Caco-2 (cell line): ENCODE data around the gene PARVA. TPM values are rescaled to one million over a fixed set of nuclear protein-coding genes. Genes with fewer than 3 reads are reported as not detected.

ENCODE experiments used
- BruUV-seq: library from RNA; stranded (reverse); fragments of 400-500 nt; replicated peaks from 2 replicates; lab custom pipeline; 2021; lab: Mats Ljungman, UMichigan
- CTCF ChIA-PET: fragments of 300-600 bp; sonication (Branson Sonifier 250); formaldehyde crosslinking; loops from one replicate; lab custom pipeline; 2022; ENCODE audit warnings: antibody characterized with exemption; lab: Charles Lee
- POLR2A ChIA-PET: fragments of 300-600 bp; sonication (Branson Sonifier 250); formaldehyde crosslinking; loops from one replicate; lab custom pipeline; 2022; ENCODE audit warnings: antibody characterized with exemption; lab: Charles Lee
- DNase-seq, 2 experiments: peaks; one replicate each; pipeline versions ENCODE4 v3.0.0 to v3.0.0-alpha.2; 2020 to 2022
- H3K27me3 ChIP-seq: replicated peaks from 2 replicates; pipeline ENCODE4 v1.6.0; 2011; ENCODE audit warnings: low read length; ENCODE audit not compliant: control insufficient read depth, insufficient read depth
- H3K36me3 ChIP-seq: 2 replicates; pipeline ENCODE4 v1.5.1; 2011; ENCODE audit warnings: low read length; ENCODE audit not compliant: control insufficient read depth, insufficient read depth
- H3K4me1 ChIP-seq: fragments of 250-450 bp; sonication (Bioruptor Pico); 2 replicates; pipeline ENCODE4 v1.5.1; 2020; ENCODE audit warnings: mild to moderate bottlenecking
- H3K4me3 ChIP-seq: 2 replicates; pipeline ENCODE4 v1.5.1; 2011; ENCODE audit warnings: low read depth, mild to moderate bottlenecking, control low read depth, low read length
- H3K9me3 ChIP-seq: fragments of 250-450 bp; sonication (Bioruptor Pico); 2 replicates; pipeline ENCODE4 v1.5.1; 2020; ENCODE audit warnings: mild to moderate bottlenecking, moderate library complexity
- H3K27ac Mint-ChIP-seq: one replicate; pipeline ENCODE4 v1.8.0; 2022; ENCODE audit warnings: mixed read lengths; ENCODE audit not compliant: unreplicated experiment
- H3K27me3 Mint-ChIP-seq: one replicate; pipeline ENCODE4 v1.8.0; 2022; ENCODE audit warnings: mixed read lengths; ENCODE audit not compliant: insufficient read depth, unreplicated experiment
- H3K36me3 Mint-ChIP-seq: one replicate; pipeline ENCODE4 v1.8.0; 2022; ENCODE audit warnings: mild to moderate bottlenecking, mixed read lengths; ENCODE audit not compliant: insufficient read depth, unreplicated experiment
- H3K4me1 Mint-ChIP-seq: one replicate; pipeline ENCODE4 v1.8.0; 2022; ENCODE audit warnings: low read depth, mixed read lengths; ENCODE audit not compliant: unreplicated experiment
- H3K4me3 Mint-ChIP-seq: one replicate; pipeline ENCODE4 v1.8.0; 2022; ENCODE audit warnings: mild to moderate bottlenecking, moderate library complexity, mixed read lengths; ENCODE audit not compliant: unreplicated experiment
- H3K9me3 Mint-ChIP-seq: one replicate; pipeline ENCODE4 v1.8.0; 2022; ENCODE audit warnings: mixed read lengths; ENCODE audit not compliant: unreplicated experiment
- intact Hi-C: fragments of 100-400 bp; cut with micrococcal nuclease; formaldehyde crosslinking; loops from one replicate; pipeline ENCODE4 v1.10.0; 2022; ENCODE audit not compliant: unreplicated experiment
- total RNA-seq: library from RNA; stranded (reverse); gene quantifications from 2 replicates; pipeline ENCODE4 v1.2.3, GENCODE V29; 2022
- TF ChIP-seq, protein P1 (sequence below), 2 experiments: fragments of 200-600 bp in 1 of 2; IDR thresholded peaks; 1 replicate in 1 of 2; 2 replicates in 1 of 2; pipeline versions ENCODE4 v1.5.1 to v1.8.0; 2011 to 2022; ENCODE audit warnings: antibody characterized with exemption in 1 of 2, control low read depth in 1 of 2, inconsistent platforms in 1 of 2, low read depth in 1 of 2, low read length in 1 of 2, mild to moderate bottlenecking in 1 of 2, moderate library complexity in 1 of 2; ENCODE audit not compliant: insufficient read depth in 1 of 2, severe bottlenecking in 1 of 2, unreplicated experiment in 1 of 2

The PARVA gene
- total RNA-seq, 1 experiment from 2014 or later = 45.3 TPM

DNA sequence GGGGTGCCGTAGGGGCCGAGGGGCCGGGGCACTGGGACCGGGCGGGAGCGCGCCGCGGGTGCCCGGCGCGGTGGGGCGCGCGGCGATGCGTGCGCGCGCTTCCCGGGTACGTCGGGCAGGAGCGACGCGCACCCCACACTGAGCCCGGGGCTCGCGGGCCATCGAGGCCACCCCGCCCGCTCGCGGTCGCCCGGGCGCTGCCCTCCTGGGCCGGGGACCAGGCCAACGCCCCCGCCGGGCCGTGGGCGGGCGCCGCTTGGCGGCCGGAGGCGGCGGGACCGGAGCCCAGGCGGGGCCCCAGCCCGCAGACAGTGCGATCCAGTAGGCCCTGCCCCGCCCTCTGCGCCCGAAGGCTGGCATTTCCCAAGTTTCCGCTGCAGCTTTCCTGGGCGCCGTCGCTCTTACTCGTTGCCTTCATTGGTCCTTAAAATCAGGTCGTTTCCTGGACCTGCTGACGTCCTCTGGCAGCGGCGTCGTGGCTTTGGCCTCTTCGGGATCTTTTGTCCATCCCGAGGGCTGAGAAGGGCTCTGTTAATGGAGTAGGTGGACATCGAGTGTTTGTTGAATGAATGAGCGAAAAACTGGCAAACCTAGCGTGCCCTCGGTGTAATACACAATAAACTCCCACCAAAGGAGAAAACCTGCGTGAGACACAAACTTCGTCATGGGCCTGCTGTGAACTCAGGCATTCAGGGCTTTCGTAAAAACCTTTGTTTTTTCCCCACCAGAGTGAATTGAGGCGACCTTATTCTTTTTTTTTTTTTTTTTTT, 638 bp downstream of the PARVA start:
- TF ChIP-seq, protein P1, sequence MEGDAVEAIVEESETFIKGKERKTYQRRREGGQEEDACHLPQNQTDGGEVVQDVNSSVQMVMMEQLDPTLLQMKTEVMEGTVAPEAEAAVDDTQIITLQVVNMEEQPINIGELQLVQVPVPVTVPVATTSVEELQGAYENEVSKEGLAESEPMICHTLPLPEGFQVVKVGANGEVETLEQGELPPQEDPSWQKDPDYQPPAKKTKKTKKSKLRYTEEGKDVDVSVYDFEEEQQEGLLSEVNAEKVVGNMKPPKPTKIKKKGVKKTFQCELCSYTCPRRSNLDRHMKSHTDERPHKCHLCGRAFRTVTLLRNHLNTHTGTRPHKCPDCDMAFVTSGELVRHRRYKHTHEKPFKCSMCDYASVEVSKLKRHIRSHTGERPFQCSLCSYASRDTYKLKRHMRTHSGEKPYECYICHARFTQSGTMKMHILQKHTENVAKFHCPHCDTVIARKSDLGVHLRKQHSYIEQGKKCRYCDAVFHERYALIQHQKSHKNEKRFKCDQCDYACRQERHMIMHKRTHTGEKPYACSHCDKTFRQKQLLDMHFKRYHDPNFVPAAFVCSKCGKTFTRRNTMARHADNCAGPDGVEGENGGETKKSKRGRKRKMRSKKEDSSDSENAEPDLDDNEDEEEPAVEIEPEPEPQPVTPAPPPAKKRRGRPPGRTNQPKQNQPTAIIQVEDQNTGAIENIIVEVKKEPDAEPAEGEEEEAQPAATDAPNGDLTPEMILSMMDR (IDR thresholded peaks at IDR 0.05; ENCODE audit: insufficient read depth in 1 of 2, low read depth in 1 of 2, low read length in 1 of 2, severe bottlenecking in 1 of 2, unreplicated experiment in 1 of 2) = no peak
- H3K4me3 ChIP-seq = peak overlapping the region; percentile 90
- Mint-ChIP-seq H3K4me3 (peak overlapping the region; percentile 85), H3K27me3 (no peaks in the 10 kb centered on the region), H3K27ac (peak overlapping the region; percentile 88), H3K4me1 (peaks cover 8% of the 10 kb centered on the region), H3K9me3 (no peaks in the 10 kb centered on the region), H3K36me3 (peaks cover 6% of the 10 kb centered on the region)
- ChIA-PET CTCF (interaction anchor here (0.5 to 2.2 kb wide), 5 partner anchors 12 to 276 kb away, joined by 3 to 13 read pairs (median 6); no protein-coding TSS in a partner anchor), POLR2A (interaction anchor here (0.5 to 1.2 kb wide), 5 partner anchors 12 to 425 kb away, joined by 3 to 9 read pairs (median 5); no protein-coding TSS in a partner anchor)
- H3K27me3 ChIP-seq = no peaks in the 10 kb centered on the region
- no TSS peak for BruUV-seq
- no peaks in the 10 kb centered on the region for H3K36me3 ChIP-seq
- no peaks in the 10 kb centered on the region for H3K9me3 ChIP-seq
- peak; percentile 78 to 87 for DNase-seq
- peaks cover 10% of the 10 kb centered on the region for H3K4me1 ChIP-seq
- intact Hi-C loops = loop anchor here (1.0 kb wide), 2 partner anchors 12 to 47 kb away; no protein-coding TSS in a partner anchor

DNA sequence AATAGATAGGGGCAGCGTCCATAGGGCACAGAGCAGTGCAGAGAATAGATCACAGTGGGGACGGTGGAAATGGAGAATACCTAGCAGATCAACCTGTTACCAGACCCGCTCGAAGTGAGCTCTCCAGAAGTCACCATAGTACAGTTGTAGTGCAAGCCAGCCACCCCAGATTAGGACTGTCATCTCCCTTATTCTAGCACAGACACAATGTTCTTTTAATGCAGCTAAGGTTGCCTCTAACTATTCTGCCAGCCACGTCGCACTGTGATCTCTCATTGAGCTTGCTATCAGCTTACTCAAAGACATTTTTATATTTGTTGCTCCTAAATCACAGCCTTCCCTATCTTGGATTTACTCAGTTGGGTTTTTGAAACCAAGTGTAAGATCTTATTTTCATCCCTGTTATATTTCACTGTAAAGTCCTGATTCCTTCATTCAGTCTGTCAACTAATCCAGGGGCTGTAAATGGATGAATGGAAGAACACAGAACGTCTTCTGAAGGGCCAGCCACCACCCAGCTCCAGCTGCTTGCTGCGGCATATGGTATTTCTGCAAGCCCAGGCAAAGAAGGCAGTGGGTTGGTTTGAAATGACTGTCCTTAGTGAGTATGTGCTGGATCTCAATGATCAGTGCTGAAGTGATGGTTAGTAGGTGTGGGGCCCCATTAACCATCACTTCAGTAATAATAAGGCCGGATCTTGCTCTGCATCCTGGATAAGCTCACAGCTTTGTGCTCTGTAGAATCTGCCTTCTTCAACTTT, 3.4 kb downstream of the PARVA start:
- peaks cover 10% of the 10 kb centered on the region for H3K4me1 ChIP-seq
- no peak overlapping the region for H3K4me3 Mint-ChIP-seq
- BruUV-seq = no TSS peak
- ChIA-PET POLR2A (no interaction called here), CTCF (interaction anchor here (0.6 to 1.4 kb wide), 2 partner anchors 49 to 547 kb away, joined by 3 read pairs; no protein-coding TSS in a partner anchor)
- peaks cover 15% of the 10 kb centered on the region for H3K36me3 Mint-ChIP-seq
- TF ChIP-seq, protein P1 (IDR thresholded peaks at IDR 0.05; ENCODE audit: insufficient read depth in 1 of 2, low read depth in 1 of 2, low read length in 1 of 2, severe bottlenecking in 1 of 2, unreplicated experiment in 1 of 2) = no peak
- H3K9me3 Mint-ChIP-seq = peaks cover 13% of the 10 kb centered on the region
- H3K4me1 Mint-ChIP-seq = peaks cover 8% of the 10 kb centered on the region
- no peak overlapping the region for H3K4me3 ChIP-seq
- intact Hi-C loops = no loop called here
- H3K36me3 ChIP-seq = no peaks in the 10 kb centered on the region
- no peaks in the 10 kb centered on the region for H3K27me3 ChIP-seq
- H3K9me3 ChIP-seq = no peaks in the 10 kb centered on the region
- no peaks in the 10 kb centered on the region for H3K27me3 Mint-ChIP-seq
- no peak overlapping the region for H3K27ac Mint-ChIP-seq
- no peak for DNase-seq

DNA sequence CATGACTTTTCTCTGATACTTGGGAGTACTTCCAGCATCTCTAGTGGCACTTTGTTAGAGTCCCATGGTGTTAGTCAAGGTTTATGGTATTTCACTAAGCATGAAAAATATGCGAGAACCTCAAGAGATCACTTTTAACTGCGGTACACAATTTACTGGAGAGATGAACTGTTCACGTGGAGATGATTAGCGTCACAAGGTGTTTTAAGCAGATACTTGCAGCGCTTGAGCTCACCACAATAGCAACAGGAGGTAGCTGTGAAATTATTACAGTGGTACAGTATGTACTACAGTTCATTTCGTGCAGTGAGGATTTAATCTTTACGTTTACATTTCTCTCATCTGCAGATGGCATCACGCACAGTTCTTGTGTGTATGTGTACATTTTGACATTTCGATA, 4.5 kb downstream of the PARVA start:
- H3K9me3 Mint-ChIP-seq = peaks cover 13% of the 10 kb centered on the region
- H3K36me3 Mint-ChIP-seq = peaks cover 15% of the 10 kb centered on the region
- H3K4me3 ChIP-seq = no peak overlapping the region
- no peaks in the 10 kb centered on the region for H3K27me3 ChIP-seq
- POLR2A ChIA-PET = no interaction called here
- H3K4me3 Mint-ChIP-seq = no peak overlapping the region
- no peak overlapping the region for H3K27ac Mint-ChIP-seq
- no TSS peak for BruUV-seq
- H3K4me1 ChIP-seq = peaks cover 3% of the 10 kb centered on the region
- intact Hi-C loops = no loop called here
- no peak for DNase-seq
- H3K36me3 ChIP-seq = no peaks in the 10 kb centered on the region
- TF ChIP-seq, protein P1 (IDR thresholded peaks at IDR 0.05; ENCODE audit: insufficient read depth in 1 of 2, low read depth in 1 of 2, low read length in 1 of 2, severe bottlenecking in 1 of 2, unreplicated experiment in 1 of 2) = no peak
- no peaks in the 10 kb centered on the region for H3K27me3 Mint-ChIP-seq
- H3K4me1 Mint-ChIP-seq = peaks cover under 1% of the 10 kb centered on the region
- CTCF ChIA-PET = no interaction called here
- H3K9me3 ChIP-seq = no peaks in the 10 kb centered on the region
